HG02759 (cell line): Measurements from ENCODE around the gene DCXR.

Experiments
- ATAC-seq: cut with Tn5 transposase; IDR thresholded peaks from one replicate; pipeline ENCODE4 v1.9.1; 2021; ENCODE audit warnings: mild to moderate bottlenecking, moderate library complexity; ENCODE audit not compliant: unreplicated experiment

Gene DCXR

DNA sequence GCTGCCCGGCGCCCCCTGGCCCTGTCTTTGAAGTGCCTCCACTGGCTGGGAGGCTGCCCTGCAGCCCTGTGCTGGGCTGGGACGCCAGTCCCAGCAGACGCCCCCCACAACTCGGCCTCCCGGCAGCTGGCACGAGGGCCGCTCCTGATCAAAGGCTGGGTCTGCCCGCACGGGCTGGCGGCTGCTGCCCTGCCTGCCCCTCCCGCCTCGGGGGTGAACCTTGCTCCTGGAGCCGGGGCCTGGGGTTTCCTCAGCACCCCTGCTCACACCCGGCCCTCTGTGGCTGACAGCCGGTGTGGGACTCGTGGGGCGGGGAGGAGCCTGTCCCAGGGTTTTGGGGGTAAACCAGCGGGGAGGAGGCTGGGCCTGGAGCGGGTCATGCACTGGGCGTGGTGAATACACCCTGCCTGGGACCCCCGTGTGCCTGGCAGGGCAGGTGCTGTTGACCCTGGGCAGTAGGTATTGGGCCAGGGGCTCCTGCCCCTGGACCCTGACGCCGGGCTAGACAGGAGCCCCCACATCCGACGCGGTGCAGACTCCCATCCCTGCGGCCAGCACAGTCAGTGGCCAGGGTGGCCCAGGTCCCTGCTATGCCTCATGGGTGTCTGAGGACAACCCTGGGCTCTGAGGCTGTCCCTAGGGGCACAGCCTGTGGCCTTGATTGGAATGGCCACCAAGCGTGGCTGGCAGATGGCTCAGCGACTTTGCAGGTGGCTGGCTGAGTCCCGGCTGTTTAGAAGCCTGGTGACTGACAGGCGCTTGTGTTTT is 36.5 kb downstream of the DCXR start:
- ATAC-seq: no peak

DNA sequence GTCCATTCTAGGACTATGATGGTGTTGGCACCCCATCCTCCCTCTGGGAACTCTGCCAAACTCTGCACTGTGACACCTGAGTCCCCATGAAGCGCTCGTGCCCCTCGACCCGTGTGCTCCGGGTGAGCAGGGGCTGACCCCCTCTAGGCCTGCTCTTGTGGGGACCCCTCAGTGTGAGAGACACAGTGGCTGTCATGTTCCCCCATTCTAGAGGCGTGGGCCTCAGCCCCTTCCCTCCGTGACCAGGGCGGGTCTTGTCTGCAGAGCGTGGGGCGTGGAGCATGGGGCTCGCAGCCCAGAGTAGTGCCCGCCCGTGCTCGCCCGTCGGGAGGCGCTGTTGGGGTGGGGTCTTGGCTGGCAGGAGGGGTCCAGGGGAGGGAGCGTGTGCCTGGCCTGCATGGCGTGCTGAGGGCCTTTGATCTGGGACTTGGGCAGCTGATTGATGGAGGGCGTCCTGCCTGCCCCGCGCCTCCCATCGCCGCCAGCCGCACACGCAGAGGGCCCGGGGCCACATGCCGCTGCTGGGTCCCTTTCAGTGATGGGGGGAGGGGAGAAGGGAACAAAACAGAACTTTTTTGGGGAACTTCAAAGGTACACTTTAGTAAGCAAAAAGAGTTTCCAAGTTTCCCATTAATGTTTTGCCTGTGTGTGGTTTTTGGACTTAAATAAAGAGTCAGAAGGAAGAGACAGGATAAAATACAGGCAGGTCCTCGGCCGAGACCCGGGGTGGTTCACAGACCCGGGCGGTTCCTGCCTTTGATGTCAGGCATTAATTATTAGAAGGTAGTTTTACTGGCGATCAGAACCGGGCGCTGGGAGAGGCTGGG is 37.3 kb downstream of the DCXR start:
- ATAC-seq: no peak

DNA sequence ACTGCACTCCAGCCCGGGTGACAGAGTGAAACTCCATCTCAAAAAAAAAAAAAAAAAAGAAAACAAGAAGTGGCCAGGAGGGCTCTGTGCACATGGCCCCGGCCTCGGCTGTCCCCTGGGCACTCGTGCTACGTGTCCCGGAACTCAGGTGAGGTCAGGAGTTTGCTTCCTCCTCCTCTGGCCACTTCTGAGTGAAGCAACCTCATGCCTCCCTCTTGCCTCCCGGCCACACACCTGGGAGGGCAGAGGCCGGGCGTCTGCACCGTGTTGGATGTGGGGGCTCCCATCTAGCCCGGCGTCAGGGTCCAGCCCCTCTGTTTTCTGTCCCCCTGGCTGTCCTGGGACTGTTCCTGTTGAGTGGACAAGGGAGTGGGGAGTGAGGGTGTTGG is 37.9 kb downstream of the DCXR start:
- ATAC-seq: no peak

DNA sequence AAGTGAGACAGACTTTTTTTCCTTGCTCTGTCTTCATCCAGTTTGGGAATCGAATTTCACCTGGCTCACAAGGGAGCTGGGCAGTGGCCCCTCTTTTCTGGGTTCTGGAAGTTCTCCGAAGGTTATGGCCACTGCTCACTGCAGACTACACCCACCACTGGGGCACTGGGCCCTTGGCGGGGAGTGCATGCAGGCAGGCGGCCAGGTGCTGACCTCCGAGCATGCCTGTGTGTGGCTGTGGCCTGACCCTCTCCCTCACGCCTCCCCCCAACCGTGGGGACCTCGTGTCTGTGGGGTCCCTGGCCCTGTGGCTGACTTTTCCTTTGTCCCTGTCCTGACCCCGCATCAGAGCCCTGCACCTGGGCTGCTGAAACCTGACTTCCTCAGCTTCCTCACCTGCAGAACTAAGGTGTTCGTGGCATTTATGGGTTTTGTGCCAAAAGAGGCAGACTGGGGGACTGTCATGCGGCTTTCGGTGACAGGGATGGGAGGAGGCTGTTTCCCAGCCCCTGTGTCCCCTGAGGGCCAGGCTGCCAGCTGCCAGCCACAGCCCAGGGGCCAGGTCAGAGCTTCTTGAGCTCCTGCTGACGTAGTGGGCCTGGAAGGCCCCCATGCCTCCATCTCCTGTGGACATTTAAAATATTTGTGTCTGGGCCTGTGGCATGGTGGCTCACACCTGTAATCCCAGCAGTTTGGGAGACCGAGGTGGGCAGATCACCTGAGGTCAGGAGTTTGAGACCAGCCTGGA is 38.6 kb downstream of the DCXR start:
- ATAC-seq: no peak

DNA sequence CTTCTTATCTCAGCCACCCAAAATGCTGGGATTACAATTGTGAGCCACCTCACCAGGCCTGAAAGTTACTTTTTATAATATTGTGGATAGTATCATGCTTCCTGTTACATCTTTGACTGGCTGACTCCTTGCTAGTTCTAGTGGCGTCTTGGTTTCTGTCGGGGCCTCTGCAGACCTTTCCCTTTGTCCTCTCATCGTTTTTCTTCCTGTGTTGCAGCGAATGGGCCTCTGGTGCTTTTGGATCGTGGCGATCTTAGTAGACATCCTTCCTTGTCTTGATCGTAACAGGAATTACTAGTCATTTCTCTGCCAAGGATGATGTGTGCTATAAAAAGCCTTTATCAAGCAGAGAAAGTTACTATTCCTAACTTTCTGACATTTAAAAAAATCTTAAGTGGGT is 39.3 kb downstream of the DCXR start:
- ATAC-seq: no peak

DNA sequence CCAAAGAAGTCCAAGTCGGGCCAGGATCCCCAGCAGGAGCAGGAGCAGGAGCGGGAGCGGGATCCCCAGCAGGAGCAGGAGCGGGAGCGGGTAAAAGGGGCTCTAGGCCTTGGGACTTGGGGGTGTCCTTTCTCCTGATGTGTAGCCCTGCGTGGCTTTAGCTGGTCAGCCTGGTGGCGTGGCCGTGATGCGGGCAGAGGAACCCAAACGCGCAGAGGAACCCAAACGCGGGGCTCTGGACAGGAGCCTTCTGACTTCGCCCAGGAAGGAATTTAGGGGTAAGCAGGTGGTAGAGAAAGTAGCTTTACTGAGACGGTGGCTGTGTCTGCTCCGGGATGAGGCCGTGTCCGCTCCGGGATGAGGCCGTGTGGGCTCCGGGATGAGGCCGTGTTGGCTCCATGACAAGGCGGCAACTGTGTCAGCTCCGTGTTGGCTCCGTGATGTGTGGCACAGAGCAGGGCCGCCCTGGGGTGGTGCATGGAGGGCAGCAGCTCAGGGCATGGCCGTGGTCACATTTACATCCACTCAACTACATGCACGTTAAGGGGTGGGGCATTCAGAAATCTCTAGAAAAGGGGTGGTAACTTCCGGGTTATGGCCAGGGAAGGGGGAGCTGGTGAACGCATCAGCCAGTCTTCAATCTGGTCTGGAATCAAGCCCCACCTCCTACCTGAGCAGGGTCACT is 40.6 kb downstream of the DCXR start:
- ATAC-seq: no peak

DNA sequence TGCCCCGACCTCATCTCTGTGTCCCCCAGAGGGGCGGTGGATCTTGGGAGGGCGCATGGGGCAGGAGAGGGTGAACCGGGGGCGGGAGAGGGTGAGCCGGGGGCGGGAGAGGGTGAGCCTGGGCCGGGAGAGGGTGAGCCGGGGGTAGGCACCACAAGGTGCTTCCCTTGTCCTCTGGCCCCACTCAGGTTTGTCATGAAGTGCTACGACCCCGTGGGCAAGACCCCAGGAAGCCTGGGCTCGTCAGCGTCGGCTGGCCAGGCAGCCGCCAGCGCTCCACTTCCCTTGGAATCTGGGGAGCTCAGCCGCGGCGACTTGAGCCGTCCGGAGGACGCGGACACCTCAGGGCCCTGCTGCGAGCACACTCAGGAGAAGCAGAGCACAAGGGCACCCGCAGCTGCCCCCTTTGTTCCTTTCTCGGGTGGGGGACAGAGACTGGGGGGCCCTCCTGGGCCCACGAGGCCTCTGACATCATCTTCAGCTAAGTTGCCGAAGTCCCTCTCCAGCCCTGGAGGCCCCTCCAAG is 41.2 kb downstream of the DCXR start:
- ATAC-seq: no peak

DNA sequence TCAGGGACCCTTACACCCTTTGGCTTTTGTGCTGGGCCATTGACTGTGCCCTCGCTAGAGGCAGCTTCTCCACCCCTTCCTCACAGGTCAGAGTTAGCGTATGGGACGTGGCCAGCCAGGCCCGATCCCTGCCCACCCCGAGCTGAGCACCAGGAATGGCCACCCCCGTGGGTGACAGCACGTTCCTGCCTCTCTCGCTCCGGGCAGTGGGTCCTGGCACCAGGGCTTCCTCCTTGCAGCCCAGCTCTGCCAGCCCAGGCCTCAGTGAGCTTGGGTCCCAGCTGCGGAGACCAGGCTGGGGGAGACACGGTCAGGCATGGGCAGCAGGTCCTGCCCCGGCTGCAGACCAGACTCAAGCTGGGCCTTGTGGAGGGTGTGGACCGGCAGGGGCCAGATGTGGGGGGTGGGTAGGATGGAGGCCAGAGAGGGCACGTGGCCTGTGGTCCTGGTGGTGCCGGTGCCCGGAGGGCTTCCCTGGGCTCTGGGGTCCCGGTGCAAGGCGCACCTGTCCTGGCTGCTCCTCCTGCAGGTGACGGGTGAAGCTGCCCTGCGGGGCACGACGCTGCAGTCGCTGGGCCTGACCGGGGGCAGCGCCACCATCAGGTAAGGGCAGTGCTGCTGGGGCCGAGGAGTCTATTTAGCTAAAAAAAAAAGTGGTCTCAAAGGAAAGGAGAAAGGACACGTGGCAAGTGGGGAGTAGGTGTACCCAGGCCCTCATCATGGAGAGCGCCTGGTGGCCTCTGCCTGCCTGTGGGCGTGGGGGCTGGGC is 41.9 kb downstream of the DCXR start:
- no peak for ATAC-seq

DNA sequence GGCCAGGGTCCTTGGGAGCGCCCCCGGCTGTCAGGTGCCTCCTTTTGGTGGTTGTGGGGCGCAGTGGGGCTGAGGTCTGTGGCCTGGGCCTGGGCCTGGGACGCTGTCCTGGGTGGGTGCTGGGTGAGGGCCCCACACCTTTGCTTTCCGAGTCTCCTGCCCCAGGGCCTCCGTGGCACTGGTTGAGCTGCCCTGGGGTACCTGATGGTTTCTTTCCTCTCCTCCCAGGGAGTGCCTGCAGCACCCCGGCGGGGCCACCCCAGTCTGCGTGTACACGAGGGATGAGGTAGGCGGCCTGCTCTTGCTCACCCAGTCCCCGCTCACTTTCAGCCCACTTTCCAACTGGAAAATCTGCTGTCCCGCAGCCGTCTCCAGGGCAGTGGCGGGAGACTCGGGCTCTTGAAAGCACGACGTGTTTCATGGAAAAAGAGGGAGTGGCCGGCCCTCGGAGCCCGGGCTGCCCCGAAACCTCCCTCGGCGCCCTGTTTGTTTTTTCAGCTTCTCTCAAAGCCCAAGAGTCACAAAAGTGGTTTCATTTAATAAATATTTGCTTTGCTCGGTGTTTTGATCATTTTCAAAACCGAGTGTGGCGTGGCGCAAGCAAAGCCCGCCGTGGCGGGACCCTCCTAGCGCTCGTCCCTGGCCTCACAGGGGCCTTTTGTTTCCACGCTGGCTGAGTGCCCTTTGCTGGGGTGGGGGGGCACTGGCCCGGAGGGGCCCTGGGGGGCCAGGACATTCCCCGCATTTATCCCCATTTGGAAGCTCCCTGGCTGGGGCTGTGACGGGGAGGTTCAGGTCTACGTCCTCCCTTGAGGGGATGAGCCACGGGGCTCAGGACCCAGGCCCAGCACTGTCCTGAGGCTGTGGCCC is 42.7 kb downstream of the DCXR start:
- no peak for ATAC-seq

DNA sequence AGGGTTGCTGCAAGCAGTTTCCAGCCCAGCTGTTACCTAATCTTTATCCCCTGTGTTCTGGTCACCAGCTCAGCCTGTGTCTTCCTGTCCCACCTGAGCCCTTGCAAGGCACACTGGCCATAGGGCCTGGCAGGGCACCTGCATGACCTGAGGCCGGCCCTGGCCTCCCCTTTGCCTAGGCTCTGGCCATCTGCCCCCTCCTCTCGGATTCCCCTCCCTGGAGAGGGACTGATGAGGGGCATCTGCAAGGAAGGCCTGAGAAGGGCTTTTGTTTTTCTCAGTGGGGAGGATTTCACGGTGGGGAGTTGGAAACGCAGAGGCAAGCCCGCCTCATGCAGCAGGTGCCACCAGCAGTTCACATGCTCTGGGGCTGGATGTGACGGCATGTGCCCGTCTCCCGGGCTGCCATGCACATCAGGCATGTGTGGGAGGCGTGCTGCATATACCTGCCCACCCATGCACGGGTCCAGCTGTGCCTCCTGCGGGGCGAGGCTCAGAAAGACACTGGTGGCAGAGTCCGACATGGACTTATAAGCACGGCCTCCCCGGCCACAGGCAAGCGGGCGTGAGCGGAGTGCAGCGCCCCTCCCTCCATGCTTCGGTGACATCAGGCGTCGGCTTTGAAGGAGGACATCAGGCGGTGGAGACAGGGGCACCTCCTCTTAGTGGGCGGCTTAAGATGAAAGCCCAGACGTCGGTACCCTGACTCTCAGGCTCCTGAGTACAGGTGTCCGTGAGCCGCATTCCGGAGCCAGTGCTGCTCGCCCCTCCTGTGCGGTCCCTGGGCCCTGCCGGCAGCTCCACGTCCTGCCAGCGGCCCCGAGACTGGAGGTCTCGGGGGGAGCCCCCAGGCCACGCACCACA is 43.5 kb downstream of the DCXR start:
- ATAC-seq: no peak

DNA sequence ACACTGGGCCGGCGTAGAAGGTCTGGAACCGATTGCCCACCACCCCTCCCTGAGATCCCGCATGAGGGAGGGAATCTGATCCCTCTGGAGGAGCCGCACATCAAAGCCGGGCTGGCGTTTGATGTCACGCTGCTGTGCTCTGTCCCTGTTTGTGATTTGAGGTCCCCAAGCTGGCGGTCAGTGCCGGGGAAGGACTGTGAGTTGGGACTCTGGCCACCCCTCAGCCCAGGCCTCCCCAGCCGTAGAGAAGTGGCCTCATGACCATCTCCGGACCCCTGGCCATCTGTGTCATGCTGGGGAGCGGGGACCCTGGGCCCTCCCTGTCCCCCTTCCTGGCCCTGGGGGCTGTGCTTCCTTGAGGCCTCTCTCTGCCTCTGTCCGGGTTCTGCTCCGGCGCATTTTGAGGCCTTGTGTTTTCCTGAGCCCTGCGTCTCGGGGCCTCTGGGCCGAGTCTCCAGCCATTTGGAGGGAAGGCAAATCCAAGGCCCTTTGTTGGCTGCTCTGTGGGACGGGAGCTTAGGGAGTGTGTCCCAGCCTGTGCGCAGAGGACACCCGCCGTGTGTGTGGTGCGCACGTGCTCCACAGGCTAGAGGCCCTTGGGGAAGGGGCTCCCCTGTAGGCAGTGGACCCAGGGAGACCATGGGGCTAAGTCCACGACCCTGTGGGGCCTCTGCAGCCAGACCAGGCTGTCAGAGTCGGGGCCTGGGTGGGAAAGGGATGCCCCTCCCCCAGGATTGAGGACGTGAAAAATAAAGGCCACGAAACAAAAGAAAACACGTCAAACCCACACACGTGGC is 45.0 kb downstream of the DCXR start:
- ATAC-seq: no peak

DNA sequence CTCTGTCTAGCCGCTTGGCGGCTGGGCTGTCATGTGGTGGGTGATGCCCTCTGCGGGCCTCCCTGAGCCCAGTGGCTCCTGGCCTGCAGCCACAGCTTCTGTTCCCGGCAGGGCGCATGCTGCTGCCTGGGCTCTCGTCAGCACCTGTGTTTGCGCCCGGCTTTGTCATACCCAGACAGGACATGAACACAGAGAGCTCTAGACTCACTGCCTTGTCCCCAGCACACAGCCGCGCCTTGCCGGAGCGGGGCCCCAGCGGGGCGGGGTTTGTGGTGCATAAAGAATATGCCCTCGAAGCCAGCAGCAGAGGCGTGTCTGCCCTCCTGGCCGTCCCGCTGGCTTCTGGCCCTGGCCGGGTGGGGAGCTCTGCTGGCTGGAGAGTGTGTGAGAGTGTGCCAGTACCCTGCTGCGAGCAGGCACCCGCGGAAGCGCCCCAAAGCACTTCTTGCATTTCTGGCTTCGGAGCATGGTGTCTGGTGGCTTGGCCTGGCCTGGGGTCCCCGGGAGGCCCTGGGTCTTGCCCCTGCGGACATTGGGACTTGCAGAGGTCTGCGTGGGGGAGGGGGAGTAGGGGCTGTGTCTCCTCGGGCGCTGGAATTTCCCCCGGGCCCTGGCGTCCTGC is 45.7 kb downstream of the DCXR start:
- ATAC-seq: no peak

DNA sequence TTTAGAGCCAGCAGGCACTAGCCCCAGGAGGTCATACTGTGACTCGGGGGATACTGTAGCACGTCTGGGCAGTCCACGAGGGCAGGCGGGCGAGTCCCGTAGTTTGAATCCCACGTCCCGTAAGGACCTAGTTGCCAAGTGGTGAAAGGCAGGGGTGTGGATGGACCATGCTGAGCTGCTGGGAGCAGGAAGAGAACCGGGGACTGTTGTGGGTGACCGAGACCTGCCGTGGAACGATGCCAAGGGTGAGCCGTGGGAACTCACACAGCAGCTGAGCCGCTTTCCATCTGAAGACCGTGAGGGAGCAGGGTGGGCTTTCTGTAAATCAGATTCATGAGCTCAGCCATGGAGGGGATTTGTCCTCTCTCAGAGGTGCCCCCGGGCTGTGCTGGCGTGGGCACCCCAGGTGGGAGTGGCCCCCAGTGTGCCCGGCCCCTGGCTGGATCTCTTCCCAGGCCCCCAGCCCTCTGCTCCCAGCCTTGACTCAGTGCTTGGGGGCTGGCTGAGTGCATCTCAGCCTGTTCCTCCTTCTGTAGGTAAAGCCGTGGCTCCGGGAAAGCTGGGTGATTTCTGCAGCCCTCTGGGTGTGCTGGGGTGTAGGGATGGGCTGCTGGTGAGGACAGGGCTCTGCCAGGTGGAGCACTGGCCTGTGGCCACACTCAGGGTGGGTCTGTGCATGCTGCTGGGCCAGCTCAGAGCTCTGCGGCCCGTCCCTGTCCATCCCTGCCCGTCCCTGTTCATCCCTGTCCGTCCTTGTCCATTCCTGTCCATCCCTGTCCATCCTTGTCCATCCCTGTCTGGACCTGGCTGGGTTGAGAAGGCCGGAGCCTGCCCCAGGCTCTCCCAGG is 46.4 kb downstream of the DCXR start:
- no peak for ATAC-seq

DNA sequence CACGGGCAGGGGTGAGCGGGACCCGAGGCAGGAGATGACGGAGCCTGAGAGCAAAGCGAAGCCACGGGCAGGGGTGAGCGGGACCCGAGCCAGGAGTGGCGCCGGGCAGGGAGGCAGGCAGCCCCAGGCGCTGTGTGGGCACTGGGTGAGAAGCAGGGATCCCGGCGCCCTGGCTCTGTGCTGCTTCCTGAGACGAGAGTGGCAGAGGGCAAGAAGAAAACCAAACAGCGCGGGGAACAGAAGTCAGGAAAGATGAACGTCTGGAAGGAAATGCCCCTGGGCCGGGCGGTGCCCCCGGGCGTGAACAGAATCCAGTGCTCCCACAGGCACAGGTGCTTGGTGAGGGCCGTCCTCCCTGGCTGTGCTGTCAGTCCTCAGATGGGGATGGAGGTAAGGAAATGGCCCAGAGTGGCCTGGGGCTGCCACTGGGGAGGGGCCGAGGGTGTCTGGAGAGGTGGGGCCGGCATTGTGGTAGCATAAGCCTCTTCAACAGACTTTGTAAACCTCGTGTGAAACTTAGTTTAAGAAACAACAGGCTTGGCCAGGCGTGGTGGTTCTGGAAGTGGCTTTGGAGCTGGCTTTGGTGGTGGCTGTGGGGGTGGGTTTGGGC is 50.2 kb downstream of the DCXR start:
- ATAC-seq: no peak

DNA sequence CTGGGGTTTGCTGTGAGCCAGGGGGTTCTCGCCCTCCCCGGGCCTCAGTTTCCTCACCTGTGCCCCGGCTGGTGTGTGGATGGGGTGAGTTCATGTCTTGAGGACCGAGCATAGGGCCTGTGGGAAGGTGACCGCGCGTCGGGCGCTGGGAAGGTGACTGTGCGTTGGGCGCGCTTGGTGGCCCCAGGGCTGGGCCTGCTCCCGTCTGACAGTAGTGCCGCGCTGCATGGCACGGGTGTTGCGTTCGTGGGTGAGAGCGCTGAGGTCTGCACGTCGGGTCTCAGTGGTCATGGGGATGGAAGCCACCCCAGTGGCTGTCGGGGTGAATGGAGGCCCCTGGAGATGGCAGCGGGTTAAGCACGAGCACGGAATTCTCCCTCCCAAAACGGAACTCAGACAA is 50.9 kb downstream of the DCXR start:
- no peak for ATAC-seq
